Measurements from ENCODE around the gene FBP2. TPM values are rescaled to one million over a fixed set of nuclear protein-coding genes. Genes with fewer than 3 reads are reported as not detected.
"Not testable (repeated sequence)": the region's sequence is repeated elsewhere in the genome, so short reads cannot be mapped to it uniquely, and the experiment has no call there.

The FBP2 gene
- total RNA-seq, 1 experiment from 2014 or later, result 0.17 TPM

DNA sequence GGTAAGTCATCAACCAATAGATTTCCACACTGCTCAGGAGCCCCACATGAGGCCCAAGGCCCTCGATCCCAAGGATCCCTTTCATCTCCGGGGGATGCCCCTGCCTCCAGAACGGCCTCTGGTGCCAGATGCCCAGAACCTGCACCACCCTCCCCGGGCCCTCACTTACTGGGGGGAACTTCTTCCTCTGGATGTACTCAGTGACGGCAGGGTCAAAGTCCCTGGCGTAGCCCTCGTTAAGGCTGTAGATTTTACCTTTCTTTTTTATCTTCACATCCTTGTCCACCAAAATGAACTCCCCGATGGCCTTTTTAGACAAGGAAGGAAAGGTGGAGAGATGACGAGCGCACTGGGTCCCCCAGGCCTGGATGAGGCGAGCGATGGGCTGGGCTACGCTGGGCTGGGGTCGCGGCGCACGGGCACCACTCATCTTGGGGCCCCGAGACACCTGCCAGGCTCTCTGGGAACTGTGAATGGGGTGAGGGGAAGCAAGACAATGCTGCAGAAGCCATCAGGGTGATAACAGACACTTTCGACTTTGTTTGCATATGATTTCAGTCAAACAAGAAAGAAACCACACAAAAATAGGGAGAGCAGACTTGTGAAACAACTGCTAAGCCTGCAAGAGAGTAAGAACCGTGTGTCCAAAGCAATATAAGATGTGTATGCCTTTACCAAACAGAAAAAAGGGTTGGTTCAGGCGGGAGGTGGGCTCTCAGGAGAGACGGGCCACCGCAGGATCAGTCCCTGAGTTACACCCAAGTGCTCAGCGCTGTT, 13.2 kb upstream of the FBP2 start:
- DNase-seq (ENCODE audit: low spot score), result no peak

DNA sequence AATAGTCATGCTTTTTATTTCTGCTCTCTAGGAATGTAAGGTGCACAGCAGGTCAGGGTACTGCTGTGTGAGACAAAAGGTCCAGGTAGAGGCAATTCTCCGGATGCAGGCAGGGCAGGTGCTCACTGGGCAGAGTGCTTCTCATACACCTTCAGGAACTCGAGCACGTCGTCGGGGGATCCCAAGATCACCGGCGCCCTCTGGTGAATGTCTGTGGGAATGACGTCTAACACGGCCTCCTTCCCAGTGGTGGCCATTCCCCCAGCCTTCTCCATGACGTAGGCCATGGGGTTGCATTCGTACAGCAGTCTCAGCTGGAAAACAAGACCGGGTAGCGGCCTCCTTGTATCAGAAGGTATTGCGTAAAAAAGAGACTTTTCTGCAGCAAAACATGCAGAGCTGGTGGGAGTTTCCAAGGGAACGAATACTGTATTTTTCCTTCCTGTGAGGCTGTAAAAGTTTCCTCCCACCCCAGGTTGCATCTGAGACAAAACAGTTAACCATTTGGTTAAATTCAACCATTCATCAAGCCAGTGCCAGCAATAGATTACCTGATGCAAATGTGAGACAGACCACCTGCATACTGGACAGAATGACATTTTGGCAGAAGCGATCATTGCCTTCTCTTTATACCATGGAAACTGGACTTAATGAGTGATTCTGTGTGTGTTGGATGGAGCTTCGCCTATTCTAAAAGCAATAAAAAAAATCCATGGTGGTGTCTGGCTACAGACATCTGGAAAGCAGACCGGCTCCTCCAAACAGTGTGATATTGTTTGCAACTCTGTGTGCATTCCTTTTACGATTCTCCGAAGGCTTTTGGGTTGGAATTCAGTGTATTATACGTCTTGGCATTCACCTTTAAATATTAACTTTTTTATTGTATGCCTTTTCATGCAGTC, 9.9 kb upstream of the FBP2 start:
- DNase-seq (ENCODE audit: low spot score), result peak; percentile 62

DNA sequence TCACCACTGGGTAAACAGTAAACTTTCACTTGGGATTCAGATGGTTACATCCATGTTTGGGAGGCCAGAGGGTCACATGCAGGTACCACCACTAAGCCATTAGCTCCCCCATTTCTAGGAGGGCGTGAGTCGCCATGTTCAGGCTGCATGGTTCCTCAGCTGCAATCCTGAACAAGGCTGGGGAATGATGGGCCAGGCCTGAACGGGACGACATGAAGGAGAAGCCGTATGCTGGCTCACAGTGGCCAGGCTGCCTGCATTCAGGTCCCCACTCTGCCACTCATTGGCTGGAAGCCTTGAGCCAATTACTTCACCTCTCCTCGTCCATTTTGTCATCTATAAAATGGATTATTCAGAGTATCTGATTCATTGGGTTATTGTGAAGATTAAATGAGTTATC, 9.0 kb upstream of the FBP2 start:
- no peak for DNase-seq (ENCODE audit: low spot score)

DNA sequence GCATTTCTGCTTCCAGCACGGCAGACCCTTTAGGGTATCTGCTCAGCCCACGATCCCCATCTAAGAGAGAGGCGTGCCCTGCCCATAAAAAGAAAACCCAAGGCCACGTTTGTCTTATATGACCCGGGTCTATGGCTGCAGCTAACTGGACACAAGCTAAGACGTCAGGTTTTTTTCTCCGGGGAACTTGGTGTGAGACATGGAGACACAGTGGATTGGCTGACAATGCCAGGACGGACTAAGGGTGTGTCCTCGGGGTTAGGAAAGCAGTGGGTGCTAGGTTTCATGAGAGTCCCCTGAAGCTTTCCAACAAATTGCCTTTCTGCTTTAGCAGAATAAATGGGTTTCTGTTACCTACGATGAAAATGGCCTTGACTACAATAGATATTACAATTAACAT, 7.1 kb upstream of the FBP2 start:
- no peak for DNase-seq (ENCODE audit: low spot score)

DNA sequence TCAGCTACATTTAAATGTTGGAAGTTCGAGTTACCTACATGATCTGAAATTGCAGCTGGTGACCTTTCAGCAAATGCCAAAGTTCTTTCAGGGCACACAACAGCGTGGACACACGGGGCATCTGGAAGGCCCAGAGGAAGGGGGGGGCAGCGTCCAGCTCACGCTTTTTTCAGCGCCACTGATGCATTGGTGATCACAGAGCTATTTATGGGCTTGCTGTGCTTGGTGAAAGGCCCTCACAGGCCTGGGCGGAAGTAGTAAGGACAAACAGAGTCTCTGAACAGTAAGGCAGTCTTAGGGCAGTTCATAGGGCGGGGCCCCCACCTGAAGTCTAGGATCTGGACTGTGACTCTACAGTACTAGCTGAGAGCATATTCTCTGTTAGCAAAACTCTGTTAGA, 6.6 kb upstream of the FBP2 start:
- DNase-seq (ENCODE audit: low spot score), result no peak

DNA sequence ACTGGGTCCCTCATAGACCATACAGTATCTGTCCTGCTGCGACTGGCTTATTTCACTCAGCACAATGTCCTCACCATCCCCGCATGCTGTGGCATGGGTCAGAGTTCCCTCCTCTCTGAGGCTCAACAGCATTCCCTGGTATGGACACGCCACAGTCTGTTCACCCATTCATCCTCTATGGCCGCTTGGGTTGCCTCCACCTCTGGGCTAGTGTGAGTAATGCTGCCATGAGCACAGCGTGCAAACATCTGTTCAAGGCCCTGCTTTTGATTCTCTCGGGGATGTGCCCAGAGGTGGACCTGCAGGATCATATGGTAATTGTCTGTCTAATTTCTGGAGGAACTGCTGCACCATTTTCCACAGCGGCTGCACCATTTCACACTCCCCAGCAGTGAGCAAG, 5.5 kb upstream of the FBP2 start:
- DNase-seq (ENCODE audit: low spot score), result no peak

DNA sequence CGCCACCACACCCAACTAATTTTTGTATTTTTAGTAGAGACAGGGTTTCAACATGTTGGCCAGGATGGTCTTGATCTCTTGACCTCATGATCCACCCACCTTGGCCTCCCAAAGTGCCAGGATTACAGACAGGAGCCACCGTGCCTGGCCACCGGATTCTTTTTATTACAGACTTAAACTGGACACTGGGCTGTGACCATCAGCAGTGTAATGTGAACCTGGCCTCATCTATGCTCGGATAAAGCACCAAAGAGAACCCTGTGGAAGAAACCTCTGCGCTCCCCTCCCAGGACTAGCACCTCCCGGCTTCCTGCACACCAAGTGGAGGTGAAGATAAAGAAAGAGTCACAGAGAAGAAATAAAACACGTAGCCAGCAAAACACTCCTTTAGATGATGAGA, 941 bp downstream of the FBP2 start:
- not testable (repeated sequence) for DNase-seq (ENCODE audit: low spot score)

DNA sequence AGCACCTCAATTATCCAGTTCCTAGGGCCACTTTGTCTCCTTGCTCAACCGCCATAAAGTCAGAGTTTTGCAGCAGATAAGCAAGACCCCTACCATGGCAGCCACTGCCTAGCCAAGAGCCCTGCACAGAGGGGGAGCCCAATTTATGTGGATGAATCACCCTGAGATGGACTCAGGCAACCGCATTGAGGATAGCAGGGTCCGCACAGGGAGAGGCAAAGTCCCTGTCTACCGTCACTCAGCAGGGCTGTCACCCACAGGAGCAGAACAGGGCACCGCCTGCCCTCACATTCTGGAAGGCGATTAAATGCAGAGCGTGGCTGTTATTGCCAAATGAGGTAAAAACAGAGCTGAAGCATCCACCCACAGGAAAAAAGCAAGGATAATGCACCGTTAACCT, 1.7 kb downstream of the FBP2 start:
- DNase-seq (ENCODE audit: low spot score), result no peak

DNA sequence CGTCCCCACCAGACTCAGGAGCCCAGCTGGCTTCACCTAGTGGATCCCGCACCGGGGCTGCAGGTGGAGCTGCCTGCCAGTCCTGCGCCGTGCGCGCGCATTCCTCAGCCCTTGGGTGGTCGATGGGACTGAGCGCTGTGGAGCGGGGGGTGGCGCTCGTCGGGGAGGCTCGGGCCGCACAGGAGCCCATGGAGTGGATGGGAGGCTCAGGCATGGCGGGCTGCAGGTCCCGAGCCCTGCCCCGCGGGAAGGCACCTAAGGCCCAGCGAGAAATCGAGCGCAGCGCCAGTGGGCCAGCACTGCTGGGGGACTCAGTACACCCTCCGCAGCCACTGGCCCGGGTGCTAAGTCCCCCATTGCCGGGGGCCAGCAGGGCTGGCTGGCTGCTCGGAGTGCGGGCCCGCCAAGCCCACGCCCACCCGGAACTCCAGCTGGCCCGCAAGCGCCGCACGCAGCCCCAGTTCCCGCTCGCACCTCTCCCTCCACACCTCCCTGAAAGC, 2.5 kb downstream of the FBP2 start:
- DNase-seq (ENCODE audit: low spot score), result not testable (repeated sequence)

DNA sequence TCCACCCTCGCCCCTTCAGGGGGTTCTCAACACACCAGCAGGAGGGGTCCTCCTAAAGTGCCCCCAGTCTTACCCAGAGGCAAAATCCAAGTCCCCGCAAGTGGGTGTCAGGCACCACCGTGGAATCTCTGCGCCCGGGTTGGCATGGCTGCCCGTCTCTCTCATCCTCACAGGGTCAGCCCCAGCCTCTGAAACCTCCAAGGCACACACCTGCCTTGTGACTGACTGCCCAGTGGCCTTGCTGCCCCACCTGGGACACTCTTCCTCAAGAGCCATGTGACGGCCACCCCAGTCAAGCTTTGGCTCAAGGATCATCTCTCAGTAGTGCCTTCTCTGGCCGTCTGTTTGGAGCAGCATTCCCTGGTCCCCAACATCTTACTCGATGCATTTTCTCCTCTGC, 4.9 kb downstream of the FBP2 start:
- DNase-seq (ENCODE audit: low spot score), result no peak

DNA sequence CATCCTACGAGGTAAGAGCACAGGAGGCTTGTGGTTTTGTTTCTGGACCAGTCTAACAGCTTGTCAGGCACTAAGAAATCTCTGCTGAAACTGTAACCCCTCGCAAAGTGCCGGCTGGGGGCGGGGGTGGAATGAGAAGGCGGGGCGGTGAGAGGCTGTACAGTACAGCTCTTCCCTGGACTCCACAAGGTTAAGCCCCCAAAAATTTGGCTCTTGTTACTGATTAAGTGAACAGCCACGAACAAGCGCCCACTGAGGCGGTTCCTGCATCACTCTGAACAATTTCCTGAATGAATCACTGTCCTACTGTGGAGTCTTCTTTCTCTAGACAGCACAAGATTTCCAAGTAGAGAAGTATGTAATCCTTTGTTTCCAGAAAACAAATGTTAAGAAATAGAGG, 6.8 kb downstream of the FBP2 start:
- no peak for DNase-seq (ENCODE audit: low spot score)

DNA sequence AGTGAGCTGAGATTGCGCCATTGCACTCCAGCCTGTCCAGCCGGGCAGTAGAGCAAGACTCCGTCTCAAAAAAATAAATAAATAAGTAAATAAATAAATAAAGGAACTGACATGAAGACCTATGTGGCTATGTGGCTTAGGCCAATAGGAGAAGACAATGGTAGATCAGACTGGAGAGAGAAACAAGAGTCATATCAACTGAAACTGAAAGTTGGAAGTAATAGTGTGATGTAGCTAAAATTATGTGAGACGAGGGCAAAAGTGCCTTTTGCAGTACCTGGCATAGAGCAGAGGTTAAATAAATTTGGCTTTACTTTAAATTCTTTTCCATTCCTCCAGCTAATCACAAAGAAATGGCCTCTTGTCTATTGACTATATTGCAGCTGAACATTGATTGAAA, 7.3 kb downstream of the FBP2 start:
- DNase-seq (ENCODE audit: low spot score), result no peak

DNA sequence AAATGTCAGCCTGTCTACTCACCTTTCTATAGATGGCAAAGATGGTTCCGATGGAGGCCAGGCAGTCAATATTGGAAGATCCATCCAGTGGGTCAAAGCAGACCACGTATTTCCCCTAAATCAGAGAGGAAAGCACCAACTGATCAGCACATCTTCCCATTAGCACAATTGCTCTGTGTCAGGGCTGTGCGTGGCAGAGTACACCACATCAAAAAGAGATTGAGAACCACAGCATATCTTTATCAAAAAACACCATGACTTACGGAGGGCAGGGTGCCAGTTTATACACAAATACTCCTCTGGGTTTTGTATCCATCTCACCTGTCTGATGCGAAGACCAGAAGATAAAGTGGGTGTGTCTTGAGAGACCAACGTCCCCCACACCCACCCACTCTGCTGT, 9.1 kb downstream of the FBP2 start:
- DNase-seq (ENCODE audit: low spot score), result no peak

DNA sequence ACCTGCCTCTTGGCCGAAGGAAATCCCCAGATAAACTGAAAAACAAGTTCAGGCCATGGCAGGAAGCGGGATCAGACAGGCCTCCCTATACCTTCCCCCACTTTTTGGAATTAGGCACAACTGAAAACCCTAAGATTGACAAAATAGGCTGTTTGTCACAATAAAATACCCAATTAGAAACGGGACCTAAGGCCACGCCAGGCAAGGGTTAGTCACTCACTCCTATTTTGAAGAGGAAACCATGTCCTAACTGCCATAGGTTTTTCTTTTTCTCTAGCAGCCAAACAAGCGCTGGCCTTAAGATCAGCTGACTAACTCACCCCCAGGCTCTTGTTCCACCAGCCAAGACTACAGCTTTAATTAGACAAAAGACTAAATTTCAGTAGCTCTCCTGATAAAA, 11.9 kb downstream of the FBP2 start:
- no peak for DNase-seq (ENCODE audit: low spot score)

DNA sequence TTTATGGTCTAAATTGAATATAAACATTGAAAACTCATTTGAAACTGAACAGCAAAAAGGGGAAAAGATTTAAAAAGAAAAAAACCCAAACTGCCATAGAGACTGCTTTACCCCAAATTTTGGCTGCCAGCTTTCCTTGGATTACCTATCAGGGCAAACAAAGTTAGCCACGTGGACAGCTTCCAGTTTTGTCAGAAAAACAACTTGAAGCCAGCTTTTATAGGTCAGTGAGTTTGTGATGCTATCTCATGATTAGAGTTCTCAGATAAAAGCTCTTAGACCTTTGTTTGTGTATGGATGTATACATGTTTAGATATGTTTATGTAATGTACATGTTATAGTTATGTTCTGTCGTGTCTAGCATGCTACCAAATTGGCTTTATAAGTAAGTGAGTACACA, 16.1 kb downstream of the FBP2 start:
- no peak for DNase-seq (ENCODE audit: low spot score)

DNA sequence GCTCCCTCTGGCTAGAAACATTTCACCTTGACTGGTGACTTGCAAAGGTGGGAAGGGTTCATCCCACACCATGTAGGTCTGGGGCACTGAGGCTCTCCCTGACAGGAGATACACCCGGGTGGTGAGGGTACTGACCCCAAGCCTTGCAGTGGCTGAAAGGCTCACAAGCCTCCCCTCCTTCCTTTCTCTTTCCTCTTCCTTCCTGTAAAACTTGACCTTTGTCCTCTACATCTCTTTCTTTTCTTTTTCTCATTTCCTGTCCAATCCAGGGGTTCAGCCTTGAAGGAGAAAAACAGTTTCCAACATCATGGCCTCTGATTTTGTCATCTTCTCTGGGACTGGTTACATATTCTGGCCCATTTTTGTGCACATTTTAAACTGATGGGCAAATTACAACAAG, 16.6 kb downstream of the FBP2 start:
- DNase-seq (ENCODE audit: low spot score), result no peak

DNA sequence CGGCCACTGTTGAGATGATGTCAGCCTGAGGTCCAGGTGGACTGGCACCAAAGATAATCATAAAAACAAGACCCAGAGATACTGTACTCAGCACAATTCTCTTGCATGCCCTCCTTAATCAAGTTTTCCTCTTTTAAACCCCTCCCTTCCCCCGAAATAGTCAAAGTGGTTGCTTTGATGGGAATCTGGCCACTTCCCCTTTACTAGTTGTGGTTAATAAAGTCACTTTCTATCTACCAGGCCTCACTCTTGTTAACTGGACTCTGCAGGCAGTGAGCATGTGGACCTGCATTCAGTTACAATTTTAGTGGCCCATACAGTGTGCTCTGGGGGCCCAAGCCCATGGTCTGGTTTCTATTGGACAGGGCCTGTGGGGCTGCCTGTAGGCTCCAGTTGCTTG, 17.5 kb downstream of the FBP2 start:
- no peak for DNase-seq (ENCODE audit: low spot score)

DNA sequence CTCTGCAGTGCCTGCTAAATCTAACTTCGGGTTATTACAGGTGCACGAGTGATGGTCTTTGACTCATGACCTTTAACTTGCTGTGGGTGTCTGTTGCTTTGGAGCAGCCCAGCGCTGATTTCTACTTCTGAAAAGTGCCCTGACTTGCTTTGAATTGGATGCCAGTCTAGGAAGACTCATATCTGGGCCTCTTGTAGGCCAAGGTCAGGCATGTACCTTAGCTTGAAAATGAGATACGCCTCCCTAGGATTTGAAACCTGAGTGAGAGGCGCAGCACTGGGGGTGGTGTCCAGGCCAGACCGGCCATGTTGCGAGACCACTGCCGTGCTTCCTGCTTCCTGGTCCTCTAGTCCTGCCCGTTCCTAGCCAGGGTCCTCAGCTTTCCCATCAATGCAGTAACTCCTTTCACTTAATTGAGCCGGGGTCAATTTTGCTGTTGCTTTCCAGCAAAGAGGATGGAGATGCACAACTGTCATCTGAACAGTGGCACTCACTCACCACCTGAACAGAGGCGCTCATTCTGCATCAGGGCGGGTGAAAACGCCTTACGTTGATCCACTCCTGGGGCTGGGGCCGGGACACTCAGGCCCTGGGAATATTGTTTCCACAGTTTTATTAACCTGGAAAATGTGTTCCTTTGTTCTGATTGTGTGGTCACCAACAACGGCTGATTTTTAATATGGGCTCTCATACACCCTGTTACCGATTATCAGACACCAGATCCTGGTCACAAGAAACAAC, 24.5 kb downstream of the FBP2 start:
- no peak for DNase-seq (ENCODE audit: low spot score)

DNA sequence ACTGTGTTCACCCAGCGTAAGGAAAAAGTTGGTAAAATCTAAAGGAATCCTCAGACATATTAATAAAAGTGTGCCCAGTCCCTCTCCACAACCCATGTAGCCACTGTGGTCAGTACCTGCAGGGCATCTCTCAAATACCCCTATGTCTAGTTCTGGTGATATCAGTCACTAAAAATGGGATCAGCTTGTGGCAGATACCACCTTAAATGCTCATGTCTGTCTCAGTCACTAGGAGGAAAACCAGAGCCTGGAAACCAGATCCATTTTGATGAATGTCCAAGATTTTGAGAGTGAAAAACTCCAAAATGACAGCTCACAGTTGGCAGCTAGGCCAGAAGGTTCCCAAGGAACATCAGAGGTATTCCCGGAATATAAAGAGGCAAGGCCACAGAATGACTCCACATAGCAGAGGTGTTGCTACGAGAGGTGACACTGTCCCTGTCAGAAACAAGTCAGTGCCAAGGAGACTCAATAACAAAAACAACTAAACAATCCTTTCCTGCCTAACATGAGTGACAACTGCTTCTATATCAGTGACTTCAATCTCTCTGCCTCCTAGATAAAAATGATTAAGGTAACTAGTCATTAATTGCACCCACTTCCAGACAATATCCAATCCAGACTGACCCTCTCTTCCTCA, 25.3 kb downstream of the FBP2 start:
- no peak for DNase-seq (ENCODE audit: low spot score)

DNA sequence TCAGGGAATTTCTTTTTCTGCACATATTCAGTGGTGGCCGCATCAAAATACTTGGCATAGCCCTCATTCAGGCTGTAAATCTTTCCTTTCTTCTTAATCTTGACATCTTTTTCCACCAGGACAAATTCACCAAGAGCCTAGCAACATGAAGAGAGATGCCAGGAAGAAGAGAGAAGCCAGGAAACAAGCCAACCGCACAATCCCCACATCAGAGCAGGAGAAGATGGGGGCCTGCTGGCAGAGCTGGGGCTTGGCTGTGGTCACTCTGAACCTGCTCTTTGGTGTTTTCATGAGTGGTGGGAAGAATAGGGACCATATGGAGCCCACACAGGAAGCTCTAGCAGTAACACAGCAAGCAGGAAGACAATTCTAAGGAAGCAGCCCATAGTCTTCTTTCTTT, 26.4 kb downstream of the FBP2 start:
- DNase-seq (ENCODE audit: low spot score), result no peak

DNA sequence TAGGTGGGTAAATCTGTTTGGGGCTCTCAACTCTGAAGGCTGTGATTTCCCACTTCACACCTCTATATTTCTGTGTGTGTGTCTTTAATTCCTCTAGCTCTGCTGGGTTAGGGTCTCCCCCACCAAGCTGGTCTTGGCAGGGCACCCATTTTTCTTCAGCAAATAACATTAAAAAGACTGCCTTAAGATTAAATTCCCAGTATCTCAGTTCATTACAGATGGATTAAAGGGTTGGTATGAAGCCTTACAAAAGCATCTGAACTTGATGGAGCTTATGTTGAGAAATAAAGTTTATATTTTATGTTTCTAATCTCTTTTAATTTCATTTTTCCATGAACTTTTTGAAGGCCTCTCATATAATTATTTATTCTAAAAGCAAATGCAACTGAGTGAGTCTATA, 27.1 kb downstream of the FBP2 start:
- DNase-seq (ENCODE audit: low spot score), result no peak

DNA sequence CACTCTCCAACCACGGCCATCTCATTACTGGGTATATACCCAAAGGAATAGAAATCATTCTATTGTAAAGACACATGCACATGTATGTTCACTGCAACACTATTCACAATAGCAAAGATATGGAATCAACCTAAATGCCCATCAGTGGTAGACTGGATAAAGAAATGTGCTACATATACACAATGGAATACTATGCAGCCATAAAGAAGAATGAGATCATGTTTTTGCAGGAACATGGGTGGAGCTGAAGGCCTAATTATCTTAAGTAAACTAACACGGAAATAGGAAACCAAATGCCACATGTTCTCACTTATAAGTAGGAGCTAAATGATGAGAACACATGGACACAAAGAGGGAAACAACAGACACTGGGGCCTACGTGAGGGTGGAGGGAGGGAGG, 29.3 kb downstream of the FBP2 start:
- not testable (repeated sequence) for DNase-seq (ENCODE audit: low spot score)

All from H4 (cell line).